Chondrocyte (in vitro differentiated cells): Measurements from ENCODE around the gene INSYN2B. TPM values are rescaled to one million over a fixed set of nuclear protein-coding genes. Genes with fewer than 3 reads are reported as not detected.
"Not testable (repeated sequence)": the region's sequence is repeated elsewhere in the genome, so short reads cannot be mapped to it uniquely, and the experiment has no call there.

Source experiments
- DNase-seq: peaks from one replicate; pipeline ENCODE4 v3.0.0; 2021; ENCODE audit warnings: mixed read lengths, low spot score
- H3K27ac Mint-ChIP-seq: one replicate; pipeline ENCODE4 v1.8.0; 2021; ENCODE audit warnings: mild to moderate bottlenecking, moderate library complexity, mixed read lengths; ENCODE audit not compliant: unreplicated experiment
- H3K27me3 Mint-ChIP-seq: 2 replicates; pipeline ENCODE4 v1.8.0; 2021; ENCODE audit warnings: low read depth, mixed read lengths
- H3K36me3 Mint-ChIP-seq: 2 replicates; pipeline ENCODE4 v1.8.0; 2021; ENCODE audit warnings: low read depth, mixed read lengths
- H3K4me1 Mint-ChIP-seq: 2 replicates; pipeline ENCODE4 v1.8.0; 2021; ENCODE audit warnings: low read depth, mild to moderate bottlenecking, mixed read lengths
- H3K4me3 Mint-ChIP-seq: one replicate; pipeline ENCODE4 v1.8.0; 2021; ENCODE audit warnings: mild to moderate bottlenecking, moderate library complexity, mixed read lengths; ENCODE audit not compliant: unreplicated experiment
- H3K9me3 Mint-ChIP-seq: 2 replicates; pipeline ENCODE4 v1.8.0; 2021; ENCODE audit warnings: low read depth, mixed read lengths
- total RNA-seq: library from RNA; stranded (reverse); gene quantifications from 3 replicates; pipeline ENCODE4 v1.2.1, GENCODE V29; 2021
- TF ChIP-seq, protein P1 (sequence below): fragments of 200-600 bp; sonication (generic); IDR thresholded peaks from 2 replicates; pipeline ENCODE4 v1.5.0; 2021; ENCODE audit warnings: antibody characterized with exemption, mild to moderate bottlenecking, moderate library complexity

The INSYN2B gene
- total RNA-seq, 1 donor from 2014 or later, result 0.12 TPM

DNA sequence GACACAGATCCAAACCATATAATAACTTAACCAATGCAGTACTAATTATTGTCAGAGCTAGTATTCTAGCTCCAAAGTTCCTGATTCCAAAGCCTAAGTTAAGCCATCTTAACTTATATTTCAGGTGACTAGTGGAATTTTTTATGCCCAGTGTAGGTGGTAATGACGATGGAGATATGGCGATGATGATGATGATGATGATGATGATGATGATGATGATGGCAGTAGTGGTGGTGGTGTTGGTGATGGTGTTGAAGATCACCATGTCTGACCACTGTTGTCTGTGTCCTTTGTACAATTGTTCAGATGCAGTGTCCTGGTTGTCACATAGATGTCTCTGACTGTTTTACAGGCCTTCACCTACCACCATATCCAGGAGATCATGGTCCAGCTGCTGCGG, 139.9 kb downstream of the INSYN2B start:
- H3K4me3 Mint-ChIP-seq, result no peak overlapping the region
- no peak overlapping the region for H3K27ac Mint-ChIP-seq
- H3K9me3 Mint-ChIP-seq, result peaks cover 4% of the 10 kb centered on the region
- H3K36me3 Mint-ChIP-seq, result no peaks in the 10 kb centered on the region
- H3K4me1 Mint-ChIP-seq, result no peaks in the 10 kb centered on the region
- TF ChIP-seq, protein P1, sequence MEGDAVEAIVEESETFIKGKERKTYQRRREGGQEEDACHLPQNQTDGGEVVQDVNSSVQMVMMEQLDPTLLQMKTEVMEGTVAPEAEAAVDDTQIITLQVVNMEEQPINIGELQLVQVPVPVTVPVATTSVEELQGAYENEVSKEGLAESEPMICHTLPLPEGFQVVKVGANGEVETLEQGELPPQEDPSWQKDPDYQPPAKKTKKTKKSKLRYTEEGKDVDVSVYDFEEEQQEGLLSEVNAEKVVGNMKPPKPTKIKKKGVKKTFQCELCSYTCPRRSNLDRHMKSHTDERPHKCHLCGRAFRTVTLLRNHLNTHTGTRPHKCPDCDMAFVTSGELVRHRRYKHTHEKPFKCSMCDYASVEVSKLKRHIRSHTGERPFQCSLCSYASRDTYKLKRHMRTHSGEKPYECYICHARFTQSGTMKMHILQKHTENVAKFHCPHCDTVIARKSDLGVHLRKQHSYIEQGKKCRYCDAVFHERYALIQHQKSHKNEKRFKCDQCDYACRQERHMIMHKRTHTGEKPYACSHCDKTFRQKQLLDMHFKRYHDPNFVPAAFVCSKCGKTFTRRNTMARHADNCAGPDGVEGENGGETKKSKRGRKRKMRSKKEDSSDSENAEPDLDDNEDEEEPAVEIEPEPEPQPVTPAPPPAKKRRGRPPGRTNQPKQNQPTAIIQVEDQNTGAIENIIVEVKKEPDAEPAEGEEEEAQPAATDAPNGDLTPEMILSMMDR, result no peak
- no peak for DNase-seq
- no peaks in the 10 kb centered on the region for H3K27me3 Mint-ChIP-seq

DNA sequence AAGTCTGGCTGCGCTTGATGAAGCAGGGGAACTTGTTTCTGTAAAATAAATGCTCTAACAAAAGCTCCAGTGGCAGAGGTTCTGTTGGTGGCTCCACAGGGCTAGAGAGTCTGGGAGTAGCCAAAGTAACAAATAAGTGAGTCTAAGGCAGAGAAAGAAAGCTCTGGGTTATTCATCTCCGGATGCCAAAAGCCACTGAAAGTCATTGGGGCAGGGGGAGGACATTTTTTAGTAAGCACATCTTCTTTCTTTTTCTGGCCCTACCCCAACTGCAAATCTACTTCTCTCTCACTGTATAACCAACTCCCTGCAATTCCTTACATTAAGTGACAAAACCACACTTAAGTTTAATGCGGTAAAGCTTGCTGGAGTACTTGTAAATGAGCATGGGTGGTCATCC, 141.6 kb downstream of the INSYN2B start:
- peaks cover under 1% of the 10 kb centered on the region for H3K4me1 Mint-ChIP-seq
- peaks cover 4% of the 10 kb centered on the region for H3K9me3 Mint-ChIP-seq
- DNase-seq, result no peak
- no peak overlapping the region for H3K4me3 Mint-ChIP-seq
- H3K27me3 Mint-ChIP-seq, result no peaks in the 10 kb centered on the region
- no peak overlapping the region for H3K27ac Mint-ChIP-seq
- TF ChIP-seq, protein P1, result no peak
- H3K36me3 Mint-ChIP-seq, result no peaks in the 10 kb centered on the region

DNA sequence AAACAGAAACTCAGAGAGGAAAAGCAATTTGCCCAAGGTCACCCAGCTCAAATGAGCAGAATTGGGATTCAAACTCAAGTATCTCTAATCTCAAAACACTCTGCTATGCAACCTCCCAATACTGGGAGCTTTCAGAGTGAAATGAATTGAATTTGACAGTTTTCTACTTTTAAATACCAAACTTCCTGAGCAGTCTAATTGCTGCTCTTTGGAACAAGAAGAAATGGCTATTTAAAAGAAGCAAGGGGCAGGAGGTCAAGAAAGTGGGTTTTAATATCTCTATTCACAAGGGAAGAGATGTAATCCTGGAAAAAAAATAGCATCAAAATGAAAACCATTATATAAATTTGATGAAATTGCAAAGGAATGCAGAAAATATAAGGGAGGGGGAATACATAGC, 142.6 kb downstream of the INSYN2B start:
- H3K4me3 Mint-ChIP-seq, result no peak overlapping the region
- no peak overlapping the region for H3K27ac Mint-ChIP-seq
- peaks cover 4% of the 10 kb centered on the region for H3K9me3 Mint-ChIP-seq
- H3K36me3 Mint-ChIP-seq, result no peaks in the 10 kb centered on the region
- no peak for DNase-seq
- no peaks in the 10 kb centered on the region for H3K27me3 Mint-ChIP-seq
- TF ChIP-seq, protein P1, result no peak
- H3K4me1 Mint-ChIP-seq, result peaks cover 7% of the 10 kb centered on the region

DNA sequence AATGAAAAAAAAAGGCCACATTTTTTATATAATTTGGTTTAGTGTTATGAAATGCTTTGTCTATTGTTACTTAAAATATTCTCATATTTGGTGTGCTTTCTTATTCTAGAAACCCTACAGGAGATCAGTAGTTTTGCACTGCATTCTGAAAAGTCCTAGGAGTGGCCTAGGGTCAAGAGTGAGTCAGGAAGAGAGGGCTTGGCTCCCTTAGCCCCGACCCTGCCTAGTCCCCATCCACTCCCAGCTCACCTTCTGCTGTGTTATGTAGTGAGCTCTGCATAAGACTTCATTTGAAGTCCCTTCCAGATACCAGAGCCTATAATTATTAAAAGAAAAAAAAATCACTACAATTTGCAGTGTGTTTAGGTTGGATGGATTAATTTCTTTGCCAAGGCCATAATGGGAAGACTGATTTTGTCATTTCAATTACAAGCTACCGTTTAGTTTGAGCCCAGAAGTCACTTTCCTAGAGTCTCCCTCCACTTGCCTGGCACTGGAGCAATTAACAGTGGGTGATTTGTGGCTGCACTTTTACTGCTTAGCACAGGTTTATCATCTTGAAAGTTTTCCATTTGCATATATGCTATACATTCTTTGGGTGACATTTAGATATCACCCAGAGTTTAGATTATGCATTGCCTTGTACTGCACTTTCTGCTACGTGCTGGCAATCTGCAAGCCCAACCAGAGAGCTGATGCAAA, 143.3 kb downstream of the INSYN2B start:
- Mint-ChIP-seq H3K4me3 (no peak overlapping the region), H3K36me3 (no peaks in the 10 kb centered on the region), H3K4me1 (peaks cover 7% of the 10 kb centered on the region), H3K27me3 (no peaks in the 10 kb centered on the region), H3K27ac (no peak overlapping the region), H3K9me3 (peaks cover 4% of the 10 kb centered on the region)
- TF ChIP-seq, protein P1, result no peak
- DNase-seq, result no peak

DNA sequence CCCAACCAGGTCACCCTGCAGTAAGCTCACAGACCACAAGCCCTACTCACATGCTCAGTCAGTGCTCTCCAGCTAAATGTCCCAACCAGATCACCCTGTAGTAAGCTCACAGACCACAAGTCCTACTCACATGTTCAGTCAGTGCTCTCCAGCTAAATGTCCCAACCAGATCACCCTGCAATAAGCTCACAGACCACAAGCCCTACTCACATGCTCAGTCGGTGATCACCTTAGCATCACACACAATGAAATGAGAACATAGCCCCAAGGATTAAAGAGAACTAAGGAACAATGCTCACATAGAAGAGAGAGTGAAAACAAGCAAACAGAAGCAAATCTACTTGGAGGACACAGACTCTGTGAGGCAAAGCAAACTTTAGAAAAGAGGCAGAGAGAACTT, 145.8 kb downstream of the INSYN2B start:
- not testable (repeated sequence) for H3K4me3 Mint-ChIP-seq

DNA sequence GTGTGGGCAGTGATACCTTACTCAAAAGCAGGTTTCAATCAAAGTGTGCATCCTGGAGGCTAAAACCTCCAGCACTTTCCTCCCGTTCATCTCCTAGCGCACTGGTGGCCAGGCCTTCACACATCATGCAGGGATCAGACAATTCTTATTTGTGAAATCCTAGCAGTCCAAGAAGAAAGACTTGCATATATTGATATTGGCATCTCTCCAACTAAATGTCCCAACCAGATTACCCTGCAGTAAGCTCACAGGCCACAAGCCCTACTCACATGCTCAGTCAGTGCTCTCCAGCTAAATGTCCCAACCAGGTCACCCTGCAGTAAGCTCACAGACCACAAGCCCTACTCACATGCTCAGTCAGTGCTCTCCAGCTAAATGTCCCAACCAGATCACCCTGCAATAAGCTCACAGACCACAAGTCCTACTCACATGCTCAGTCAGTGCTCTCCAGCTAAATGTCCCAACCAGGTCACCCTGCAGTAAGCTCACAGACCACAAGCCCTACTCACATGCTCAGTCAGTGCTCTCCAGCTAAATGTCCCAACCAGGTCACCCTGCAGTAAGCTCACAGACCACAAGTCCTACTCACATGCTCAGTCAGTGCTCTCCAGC, 146.5 kb downstream of the INSYN2B start:
- not testable (repeated sequence) for H3K4me1 Mint-ChIP-seq, H3K9me3 Mint-ChIP-seq, H3K4me3 Mint-ChIP-seq, H3K36me3 Mint-ChIP-seq, H3K27ac Mint-ChIP-seq, H3K27me3 Mint-ChIP-seq, DNase-seq

More for the DNA sequence above, 145.8 kb downstream of the INSYN2B start:
- DNase-seq, H3K36me3 Mint-ChIP-seq, H3K27me3 Mint-ChIP-seq, H3K27ac Mint-ChIP-seq, H3K9me3 Mint-ChIP-seq, H3K4me1 Mint-ChIP-seq: not testable (repeated sequence)
